Medulla oblongata (tissue), 1 donor: ENCODE measurements around the gene LRP1B.

Source experiments
- DNase-seq: peaks from one replicate; pipeline ENCODE4 v3.0.0-alpha.2; 2015; ENCODE audit errors: extremely low spot score

Gene LRP1B

DNA sequence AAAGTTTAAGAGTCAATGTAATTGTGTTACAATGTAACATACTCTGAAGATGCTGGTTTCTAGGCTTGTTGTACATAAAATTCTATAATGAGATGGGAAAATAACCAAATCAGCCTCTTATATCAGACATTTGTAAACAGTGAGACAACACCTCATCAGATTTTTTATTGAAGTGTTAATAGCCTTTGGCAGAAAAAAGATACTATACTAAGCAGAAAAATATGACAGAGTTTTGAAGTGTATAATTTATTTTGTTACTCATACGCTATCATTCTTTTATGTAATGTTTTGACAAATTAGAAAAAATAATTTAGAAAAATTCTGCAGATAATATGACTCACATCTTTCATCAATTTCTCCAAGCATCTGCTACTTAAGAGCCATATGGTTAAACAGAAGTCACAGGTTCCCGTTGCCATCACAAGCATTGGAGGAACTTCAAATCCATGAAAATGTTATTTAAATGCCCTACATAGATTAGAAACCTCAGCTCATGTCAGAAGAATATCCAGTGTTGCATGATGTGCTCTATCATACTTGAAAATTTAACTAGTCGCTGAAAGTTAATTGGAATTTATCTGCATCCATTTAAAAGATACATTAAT is 535.4 kb downstream of the LRP1B start:
- DNase-seq = no peak

DNA sequence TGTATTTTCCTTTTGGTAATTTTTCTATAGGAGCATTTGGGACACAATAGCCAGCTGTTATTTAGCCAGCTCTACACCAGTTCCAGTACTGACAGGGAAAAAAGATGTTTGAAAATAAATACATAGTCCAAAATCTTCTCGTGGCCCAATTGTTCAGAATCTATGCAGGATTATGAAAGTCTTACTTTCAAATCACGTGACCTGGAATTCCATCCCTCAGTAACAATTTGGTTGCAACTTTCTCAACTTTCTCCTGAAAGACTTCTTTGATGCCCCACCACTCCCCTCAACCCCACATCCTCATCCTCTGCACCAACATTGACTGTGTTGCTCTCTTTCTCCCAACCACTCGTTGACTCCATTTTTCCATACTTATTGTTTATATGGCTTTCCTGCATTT is 539.0 kb downstream of the LRP1B start:
- DNase-seq = no peak

DNA sequence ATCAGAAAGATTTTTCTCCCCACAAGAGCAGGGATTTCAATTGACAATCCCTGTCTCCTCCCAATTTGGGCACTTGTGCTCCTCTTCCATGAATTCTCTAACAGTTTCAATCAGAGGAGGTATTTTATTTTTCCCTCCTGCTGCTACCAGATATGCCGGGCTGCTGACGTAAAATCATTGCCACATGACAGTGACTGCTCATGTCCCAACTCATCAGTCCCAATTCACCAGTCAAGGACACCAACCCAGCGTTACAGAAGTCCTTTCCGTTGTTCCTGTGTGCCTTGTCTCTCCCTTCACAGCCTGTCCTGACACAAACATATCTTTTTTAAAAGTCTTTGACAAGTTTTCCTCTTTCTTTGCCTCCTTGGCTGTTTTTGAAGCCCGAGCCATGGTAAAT is 540.2 kb downstream of the LRP1B start:
- DNase-seq = no peak

DNA sequence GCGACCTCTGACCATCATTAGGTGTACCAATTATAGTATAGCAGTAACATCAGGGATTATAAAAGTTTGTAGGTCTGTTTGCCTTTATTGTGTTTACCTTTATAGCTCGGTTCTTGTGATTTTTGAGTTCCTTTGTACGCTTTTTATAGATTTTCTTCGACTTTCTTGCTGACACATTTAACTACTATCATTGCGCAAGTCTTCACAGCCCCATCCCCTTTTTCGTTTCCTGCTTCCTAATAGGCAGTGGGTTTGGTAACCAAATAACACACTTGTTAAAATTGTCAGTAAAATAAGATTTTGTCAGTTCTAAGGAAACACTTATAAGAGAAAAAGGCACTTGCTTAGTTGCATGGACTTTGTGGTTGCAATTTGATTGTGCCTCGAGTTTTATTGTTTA is 541.5 kb downstream of the LRP1B start:
- DNase-seq = no peak

DNA sequence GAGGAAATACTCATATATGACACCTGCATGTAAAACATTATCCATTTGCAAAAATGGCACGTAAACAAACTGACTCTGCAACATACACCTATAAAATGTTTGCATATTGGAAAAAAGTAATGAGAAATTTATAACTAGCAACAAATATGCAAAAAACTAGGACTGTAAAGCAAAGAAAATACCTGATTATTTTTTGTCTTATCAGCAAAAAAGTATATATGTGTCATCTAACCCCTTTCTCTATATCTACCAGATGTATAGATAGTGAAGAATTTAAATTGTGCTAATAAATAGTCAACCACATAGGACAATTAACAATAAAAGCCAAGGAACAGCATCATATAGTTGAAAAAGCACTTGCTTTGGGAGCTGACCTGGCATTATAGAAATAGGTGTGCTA is 543.8 kb downstream of the LRP1B start:
- no peak for DNase-seq

DNA sequence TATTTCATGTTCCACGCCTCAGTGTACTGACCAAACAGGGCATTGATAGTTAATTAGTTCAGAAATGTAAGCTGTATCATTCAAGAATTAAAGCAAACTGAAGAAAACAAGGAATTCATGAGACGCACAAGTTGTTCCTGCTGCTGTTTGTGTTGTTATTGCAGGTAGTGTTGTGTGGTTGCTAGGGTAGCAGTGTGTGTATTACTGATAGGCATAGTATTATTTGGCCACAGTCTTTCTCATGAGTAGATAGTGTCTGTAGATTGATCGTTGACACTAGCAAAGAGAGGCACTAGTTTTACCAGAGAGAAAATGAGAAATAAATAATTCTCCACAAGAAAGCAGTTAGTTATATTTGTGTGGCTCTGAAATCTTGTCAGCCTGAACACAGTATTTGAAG is 548.6 kb downstream of the LRP1B start:
- no peak for DNase-seq

DNA sequence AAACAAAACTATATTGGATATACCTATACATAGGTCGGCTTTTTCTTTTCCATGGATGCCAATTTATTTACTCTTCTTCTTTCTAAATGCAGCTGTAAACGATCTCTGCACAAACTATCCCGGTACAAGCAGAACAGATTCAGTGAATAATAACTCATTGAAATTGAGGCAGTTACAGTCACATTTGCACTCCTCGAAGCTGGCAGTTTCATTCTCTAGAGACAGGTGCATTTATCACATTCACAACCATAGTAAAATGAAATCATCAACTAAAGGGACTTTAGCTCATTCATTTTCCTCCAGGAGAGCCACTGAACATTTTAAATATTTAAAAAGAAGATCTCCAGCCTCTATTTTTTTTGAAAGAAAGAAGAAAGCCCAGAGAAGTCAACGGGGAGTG is 551.7 kb downstream of the LRP1B start:
- no peak for DNase-seq

DNA sequence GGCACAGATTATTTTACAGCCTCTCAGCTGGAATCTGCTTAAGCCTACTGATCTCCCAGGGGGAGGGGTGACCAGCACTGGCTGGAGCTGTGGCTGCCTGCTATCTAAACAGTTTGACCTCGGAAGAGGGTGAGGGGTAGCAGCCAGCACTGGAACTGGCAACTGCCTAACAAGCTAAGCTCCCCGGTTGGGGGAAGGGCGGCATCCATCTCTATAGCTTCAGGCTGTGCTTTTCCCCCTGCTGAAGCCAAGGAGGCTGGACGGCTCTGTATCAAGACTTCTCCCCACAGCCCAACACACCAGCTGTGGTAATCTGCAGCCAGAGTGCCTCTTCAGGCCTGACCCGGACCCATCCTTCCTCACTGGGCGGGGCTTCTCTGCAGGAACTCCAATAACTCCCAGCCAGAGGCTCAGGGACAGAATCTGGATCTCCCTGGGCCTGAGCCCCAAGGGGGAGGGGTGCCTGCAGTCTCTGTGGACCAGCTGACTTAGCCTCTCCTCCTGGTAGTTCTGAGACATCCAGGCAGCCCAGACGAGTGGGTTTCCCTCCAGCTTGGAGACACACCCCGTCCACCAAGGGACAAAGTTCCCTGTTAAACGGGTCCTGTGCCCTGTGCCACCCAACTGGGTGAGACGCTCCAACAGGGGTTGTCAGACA is 560.2 kb downstream of the LRP1B start:
- no peak for DNase-seq

DNA sequence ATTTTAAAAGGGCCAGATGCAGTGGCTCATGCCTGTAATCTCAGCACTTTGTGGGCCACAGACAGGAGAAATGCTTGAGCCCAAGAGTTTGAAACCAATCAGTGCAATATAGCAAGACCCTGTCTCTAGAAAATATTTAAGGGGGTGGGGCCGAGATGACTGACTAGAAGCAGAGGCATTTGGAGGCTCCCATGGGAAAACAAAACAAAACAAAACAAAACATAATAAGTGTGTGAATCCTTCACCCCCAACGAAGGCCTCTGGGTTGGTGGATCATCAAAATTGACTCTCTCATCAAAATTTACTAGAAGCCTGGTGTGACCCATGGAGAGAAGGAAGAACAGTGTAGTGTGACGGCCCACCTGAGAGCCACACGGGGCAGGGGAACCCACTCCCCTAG is 560.9 kb downstream of the LRP1B start:
- no peak for DNase-seq

DNA sequence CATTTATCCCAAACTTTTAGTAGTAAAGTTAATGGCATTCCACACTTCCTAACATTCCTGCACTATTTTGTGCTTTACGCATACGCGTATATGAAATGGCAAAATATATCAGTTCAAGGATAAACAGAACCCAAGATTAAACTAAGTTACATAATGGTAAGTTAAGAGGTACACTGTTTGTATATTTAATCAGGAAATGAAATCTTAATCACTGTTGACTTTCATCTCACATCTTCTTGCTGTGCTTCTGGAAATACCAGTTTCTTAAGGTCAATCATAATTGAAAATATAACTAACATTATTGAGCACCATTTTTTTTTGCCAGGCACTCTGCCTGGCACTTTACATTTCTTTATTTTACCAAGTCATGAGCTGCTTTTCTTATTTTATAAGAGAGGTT is 565.2 kb downstream of the LRP1B start:
- DNase-seq = no peak

DNA sequence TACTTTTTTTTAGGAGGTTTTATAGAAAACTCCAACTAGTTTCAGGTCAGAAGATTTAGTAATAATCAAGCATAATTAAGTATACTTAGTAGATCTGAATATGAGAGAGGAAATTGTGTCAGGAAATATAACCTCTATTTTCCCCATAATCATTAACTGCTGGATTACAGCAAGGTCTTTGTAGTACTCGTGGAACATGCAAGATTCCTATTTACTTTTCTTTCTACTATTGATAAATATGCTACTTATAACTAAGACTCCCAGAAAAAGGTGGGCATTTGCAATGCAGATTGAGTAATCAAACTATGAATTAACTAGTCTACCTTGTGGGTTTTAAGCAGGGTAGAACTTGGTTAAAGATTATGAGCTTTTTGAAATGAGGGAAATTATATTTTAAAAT is 570.1 kb downstream of the LRP1B start:
- DNase-seq = no peak

DNA sequence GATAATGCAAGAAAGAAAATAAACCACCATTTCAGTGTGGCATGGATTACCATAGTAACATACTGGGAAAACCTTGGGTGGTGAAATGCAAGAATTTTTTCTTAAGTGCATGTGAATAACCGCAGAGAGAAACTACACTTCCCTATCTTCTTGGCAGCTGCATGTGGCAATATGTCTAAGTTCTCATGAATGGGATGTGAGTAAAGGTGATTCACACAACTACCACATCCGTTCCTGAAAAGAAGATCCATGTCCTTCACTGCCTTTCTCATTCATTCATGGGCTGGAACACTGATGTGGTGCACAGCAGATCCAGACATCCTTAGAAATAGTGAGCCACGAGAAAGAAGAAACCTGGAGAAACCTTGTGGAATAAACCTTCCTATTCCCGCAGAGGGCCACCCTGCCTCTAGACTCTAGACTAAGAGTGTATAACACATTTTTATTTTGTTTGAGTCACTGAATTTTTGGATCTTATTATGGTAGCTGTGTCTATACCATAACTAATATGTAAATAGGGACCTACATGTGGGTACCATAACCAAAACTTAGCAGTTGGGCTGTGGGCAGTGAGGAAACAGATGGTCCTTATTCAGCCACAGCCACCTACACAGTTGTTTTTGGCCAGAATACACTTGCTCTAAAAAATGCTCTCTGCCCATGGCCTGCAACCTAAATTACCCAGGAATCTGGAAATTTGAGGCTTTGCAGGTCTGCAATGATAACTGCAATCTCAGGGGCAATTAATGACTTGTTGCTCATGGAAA is 573.3 kb downstream of the LRP1B start:
- no peak for DNase-seq

DNA sequence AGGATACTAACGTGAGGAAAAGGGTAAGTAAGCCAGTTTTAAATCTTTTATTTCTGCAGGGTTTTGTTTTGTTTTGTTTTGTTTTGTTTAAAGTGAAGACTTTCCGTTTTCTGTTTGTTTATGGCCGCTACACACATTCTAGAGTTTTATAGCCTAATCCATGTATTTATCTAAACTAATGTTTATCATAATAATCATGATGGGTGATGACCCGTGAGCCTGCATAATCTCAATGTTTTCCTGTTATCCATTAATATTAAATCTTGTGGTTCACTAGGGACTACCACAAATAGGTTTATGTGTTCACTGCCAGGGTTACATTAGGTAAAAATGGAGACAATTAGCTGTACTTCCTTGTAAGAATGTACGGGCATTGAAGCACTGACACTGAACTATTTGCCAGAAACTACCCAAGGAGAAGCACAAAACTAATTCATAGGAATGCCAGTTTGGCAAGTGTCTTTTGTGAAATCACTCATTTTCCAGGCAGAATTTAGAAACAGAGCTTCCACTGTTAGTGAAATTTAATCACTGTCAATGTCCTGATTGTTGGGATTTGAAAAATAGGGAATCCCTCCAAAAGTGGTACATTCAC is 574.8 kb downstream of the LRP1B start:
- DNase-seq = peak; percentile 63

DNA sequence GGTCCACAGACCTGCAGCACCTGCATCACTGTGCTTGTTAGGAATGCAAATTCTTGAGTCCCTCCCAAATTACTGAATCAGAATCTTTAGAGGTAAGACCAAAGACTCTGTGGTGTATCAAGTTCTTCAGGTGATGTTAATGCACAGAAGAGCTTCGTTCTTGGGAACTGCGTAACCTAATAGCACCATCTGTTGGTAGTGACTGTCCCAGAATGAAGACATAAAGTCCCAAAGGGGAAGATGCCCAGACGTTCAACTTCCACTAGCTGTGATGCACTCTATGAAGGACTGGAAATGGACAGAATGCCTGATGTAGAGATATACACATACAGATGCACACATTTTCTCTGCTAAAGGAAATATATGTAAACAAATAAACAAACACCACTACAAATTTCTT is 576.0 kb downstream of the LRP1B start:
- peak; percentile 90 for DNase-seq

DNA sequence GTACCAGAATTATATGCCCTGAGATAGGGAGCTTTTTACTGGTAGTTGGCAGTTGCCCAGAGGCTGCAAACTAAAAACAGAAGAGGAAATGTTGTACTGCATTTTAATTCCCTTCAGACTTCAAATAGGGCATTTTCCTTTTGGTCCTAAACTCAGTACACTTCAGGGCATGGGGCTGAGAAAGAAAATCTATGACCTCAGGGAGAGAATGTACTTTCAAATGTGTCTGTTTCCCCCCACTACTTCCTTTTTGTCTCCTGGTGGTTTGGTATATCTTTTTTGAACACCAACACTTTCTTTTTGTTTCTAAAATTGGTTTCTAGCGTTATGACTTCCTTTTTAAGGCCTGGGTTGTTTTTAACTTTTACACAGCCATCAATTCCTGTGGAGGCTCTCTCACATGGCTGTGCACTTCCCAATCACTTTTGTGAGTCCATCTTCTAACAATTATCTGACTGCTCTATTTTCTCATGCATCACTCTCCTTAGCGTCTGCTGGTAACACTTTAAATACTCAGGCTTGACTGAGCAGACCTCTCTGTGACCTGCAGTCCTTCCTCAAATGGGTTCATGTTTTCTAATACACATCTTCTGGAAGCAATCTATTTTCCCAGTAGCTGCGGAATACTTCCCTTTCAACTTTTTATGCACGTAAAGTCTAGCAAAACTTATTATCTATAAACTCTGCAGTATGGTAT is 596.0 kb downstream of the LRP1B start:
- peak; percentile 81 for DNase-seq

DNA sequence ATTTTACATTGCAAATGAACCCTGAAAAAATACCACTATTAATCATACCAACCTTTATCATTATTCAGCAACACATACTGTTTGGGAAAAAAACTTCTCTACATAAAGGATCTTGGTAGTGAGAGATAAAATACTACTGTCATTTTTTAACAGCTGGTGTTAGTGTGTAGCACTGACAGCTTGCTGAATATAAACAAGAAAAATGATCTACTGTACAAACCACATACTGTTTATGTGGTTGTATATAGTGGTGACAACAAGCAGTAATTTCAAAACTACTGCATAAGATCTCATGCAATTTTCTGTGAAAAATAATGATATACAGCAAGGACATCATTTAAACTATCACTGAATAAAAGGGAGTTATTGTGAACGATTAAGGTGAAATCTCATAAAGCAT is 601.2 kb downstream of the LRP1B start:
- no peak for DNase-seq

DNA sequence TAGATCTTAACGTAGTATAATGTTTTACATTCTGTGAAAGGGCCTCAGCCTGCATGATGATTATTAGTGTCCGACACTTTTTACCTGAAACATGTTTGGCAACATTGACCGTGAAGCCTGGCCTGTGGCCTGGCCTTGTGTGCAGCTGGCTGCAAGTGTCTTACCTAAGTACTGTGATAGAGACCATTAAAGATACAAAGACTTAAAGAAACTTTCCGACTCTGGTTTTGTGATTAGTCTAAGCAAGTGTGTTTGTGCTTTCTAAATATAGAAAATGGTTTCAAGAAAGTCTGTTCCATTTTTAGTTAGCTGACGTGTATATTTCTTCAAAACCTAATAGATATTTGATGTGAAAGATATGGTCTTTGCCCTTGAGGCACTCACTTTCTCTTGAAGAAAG is 601.8 kb downstream of the LRP1B start:
- DNase-seq = no peak

DNA sequence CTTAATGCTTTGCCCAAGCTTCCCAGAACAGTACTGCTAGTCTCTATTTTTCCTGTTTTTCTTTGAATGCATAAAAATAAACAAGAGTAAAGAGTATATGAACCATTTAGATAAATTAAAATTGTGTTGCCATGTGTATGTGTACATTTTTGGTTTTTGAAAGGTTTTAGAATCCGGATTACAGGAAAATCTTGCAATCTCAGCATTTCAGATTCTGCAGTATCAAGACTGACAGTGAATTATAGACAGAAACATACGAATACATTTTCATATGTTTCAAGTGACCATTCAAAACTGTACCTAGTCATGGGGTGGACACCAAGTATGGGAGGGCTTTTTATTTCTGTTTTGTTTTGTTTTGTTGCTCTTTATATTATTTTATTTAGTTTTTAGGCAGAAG is 604.1 kb downstream of the LRP1B start:
- no peak for DNase-seq

DNA sequence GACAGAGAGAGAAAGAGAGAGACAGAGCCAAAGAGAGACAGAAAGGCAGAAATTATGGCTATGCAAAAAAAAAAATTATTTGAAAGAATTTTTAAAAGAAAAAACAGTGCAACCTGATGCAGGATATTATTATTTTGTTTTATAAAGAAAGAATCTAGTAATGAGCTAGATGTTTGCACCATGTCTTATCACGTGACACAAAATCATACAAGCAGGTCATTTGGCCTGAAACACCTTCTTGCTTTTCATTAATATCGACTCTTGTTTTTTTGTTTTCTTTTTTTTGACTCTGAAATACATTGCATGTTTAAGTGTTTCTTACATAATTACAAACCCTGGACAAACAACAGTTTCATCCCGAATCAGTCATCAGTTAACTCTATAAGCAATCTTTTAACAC is 606.0 kb downstream of the LRP1B start:
- no peak for DNase-seq

DNA sequence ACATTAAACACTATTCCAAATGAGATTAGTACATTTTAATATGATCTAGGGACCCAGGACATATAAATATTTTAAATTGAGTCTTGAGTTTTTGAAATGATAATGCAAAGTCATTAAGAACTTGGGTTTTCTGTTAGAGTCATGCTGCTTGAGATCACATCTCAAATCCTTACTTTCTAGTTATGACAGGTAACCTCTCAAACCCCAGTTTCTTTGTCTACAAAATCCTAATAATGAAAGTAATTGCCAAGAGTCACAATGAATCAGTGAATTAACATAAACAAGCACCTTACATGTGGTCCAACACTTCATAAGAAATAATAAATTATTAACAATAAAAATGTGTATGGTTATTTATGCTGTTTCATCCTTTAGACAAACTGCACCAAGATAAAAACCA is 607.6 kb downstream of the LRP1B start:
- no peak for DNase-seq

DNA sequence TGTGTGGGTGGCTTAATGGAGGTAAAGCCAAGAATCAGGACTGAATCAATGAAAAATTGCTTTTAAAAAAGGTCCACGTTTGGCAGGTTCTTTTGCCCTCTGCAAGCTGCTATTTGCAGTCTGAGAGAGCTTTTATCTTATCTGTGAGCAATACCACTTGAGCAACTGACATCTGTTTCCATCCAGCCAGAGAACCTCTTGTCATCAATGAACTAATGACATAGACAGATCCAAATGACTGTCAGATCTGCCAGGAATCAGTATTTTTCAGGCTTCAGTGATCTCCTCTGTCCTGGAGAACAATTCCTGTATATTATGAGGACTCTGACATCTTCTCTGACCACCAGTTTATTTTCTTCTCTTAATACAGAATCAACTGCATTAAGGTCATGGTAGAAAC is 608.1 kb downstream of the LRP1B start:
- no peak for DNase-seq

DNA sequence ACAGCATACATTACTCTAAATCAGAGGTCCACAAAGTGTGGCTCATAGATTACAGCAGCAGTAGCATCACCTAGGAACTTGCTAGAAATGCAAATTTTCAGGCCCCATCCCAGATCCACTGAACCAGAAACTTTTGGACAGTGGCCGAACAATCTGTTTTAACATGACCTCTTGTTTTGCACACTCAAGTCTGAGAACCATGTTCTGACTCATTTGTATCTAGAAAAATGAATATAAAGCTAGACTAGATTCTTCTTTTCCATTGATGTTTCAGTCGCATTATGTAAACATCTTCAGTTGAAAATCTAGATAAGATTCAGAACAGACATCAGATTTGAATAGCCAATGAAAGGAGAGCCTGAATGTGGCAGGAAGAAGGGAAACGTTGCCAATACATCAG is 608.8 kb downstream of the LRP1B start:
- no peak for DNase-seq
